ENCODE data around the gene PLEKHG3.

DNA sequence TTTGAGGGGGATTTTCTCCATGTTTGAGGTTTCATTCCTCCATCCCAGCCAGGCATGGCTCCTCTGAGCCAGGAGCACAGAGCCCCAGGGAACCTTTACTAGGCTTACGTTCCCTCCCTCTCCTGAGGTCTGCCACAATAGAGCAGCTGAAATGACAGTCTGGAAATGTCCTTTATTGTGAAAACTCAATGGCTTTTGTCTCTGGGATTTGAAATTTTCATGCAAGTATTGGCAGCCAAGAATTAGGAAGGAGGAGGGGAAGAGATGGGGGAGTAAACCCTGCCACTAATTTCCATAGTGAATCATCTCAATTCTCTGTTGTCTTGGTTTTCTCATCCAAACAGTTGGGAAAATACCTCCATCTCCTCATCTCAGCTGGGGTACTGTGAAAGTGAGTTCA, 2.6 kb upstream of the PLEKHG3 start:
- TF ChIP-seq, protein P1, sequence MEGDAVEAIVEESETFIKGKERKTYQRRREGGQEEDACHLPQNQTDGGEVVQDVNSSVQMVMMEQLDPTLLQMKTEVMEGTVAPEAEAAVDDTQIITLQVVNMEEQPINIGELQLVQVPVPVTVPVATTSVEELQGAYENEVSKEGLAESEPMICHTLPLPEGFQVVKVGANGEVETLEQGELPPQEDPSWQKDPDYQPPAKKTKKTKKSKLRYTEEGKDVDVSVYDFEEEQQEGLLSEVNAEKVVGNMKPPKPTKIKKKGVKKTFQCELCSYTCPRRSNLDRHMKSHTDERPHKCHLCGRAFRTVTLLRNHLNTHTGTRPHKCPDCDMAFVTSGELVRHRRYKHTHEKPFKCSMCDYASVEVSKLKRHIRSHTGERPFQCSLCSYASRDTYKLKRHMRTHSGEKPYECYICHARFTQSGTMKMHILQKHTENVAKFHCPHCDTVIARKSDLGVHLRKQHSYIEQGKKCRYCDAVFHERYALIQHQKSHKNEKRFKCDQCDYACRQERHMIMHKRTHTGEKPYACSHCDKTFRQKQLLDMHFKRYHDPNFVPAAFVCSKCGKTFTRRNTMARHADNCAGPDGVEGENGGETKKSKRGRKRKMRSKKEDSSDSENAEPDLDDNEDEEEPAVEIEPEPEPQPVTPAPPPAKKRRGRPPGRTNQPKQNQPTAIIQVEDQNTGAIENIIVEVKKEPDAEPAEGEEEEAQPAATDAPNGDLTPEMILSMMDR (optimal IDR thresholded peaks at IDR 0.05 in 1 of 3, IDR thresholded peaks at IDR 0.05 in 1 of 3, conservative IDR thresholded peaks at IDR 0.05 in 1 of 3; ENCODE audit: extremely low read depth in 1 of 3, insufficient read depth in 2 of 3, low read length in 3 of 3), result no peak
- TF ChIP-seq EZH2 (IDR thresholded peaks at IDR 0.05; ENCODE audit: low read length), result no peak

Measured in keratinocyte (primary cell).